Ovary (tissue), 3 donors: ENCODE data around the gene IL17A.

Source experiments
- EP300 ChIP-seq: sonication (generic); formaldehyde crosslinking; IDR thresholded peaks from one replicate; pipeline ENCODE4 v1.6.1; 2017; ENCODE audit warnings: antibody characterized with exemption
- TF ChIP-seq, protein P1 (sequence below), 3 donors: fragments of 450-650 bp in 2 of 3; fragments of 200-600 bp in 1 of 3; IDR thresholded peaks; one replicate each; pipeline versions ENCODE4 v1.5.1 to v1.8.0; 2016 to 2022; ENCODE audit warnings: antibody characterized with exemption in 3 of 3, mild to moderate bottlenecking in 1 of 3
- donor health status: DM: no; HTN: no; CAD: no.

DNA sequence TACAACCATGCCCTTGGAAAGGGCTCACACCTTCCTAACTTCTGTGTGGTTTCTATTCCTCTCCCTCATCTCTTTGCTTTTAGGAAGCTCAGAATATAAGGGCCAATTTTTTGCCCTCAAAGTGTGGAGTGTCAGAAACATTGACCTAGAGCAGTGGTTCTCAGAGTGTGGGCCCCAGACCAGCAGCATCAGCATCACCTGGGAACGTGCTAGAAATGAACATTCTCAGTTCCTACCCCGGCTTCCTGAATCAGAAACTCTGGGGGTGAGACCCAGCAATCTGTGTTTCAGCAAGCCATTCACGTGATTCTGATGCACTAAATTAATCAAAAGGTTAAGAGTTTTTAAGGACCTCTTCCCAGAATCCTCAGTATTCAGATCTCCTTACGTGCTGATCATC lies 47.9 kb upstream of the IL17A start:
- TF ChIP-seq, protein P1, sequence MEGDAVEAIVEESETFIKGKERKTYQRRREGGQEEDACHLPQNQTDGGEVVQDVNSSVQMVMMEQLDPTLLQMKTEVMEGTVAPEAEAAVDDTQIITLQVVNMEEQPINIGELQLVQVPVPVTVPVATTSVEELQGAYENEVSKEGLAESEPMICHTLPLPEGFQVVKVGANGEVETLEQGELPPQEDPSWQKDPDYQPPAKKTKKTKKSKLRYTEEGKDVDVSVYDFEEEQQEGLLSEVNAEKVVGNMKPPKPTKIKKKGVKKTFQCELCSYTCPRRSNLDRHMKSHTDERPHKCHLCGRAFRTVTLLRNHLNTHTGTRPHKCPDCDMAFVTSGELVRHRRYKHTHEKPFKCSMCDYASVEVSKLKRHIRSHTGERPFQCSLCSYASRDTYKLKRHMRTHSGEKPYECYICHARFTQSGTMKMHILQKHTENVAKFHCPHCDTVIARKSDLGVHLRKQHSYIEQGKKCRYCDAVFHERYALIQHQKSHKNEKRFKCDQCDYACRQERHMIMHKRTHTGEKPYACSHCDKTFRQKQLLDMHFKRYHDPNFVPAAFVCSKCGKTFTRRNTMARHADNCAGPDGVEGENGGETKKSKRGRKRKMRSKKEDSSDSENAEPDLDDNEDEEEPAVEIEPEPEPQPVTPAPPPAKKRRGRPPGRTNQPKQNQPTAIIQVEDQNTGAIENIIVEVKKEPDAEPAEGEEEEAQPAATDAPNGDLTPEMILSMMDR (IDR thresholded peaks at IDR 0.05): no peak
- no peak for TF ChIP-seq EP300
